ENCODE data around the gene PTRH1. TPM values are rescaled to one million over a fixed set of nuclear protein-coding genes. Genes with fewer than 3 reads are reported as not detected.

PTRH1 gene
- total RNA-seq, 1 experiment from 2014 or later = 16.9 TPM

GRCh38 chr9:127754099-127755060, 38.9 kb upstream of the PTRH1 start:
- H3K4me1 Mint-ChIP-seq = peaks cover 4% of the 10 kb centered on the region; the same call in 1 of the 2 replicates
- peaks cover 58% of the 10 kb centered on the region for H3K27me3 Mint-ChIP-seq (ENCODE audit: low read depth)
- H3K9me3 Mint-ChIP-seq = no peaks in the 10 kb centered on the region
- no peak overlapping the region for H3K27ac Mint-ChIP-seq
- H3K36me3 Mint-ChIP-seq = no peaks in the 10 kb centered on the region
- POLR2A ChIA-PET = interaction anchor here (0.5 to 1.1 kb wide), 4 partner anchors 12 to 185 kb away, joined by 3 to 4 read pairs (median 3); partner anchors contain the start of gene CDK9
- peak overlapping the region; percentile 68 for H3K4me3 Mint-ChIP-seq
- CTCF ChIA-PET = interaction anchor here (0.8 to 3.3 kb wide), 8 partner anchors 9 to 167 kb away, joined by 3 to 34 read pairs (median 10); partner anchors contain the start of genes ENG and TOR2A
- DNase-seq (ENCODE audit: low spot score) (peak; percentile 80), ATAC-seq (peak; percentile 84)
- TF ChIP-seq CDX4 (CRISPR knock-in tag; IDR thresholded peaks at IDR 0.05; ENCODE audit: borderline replicate concordance) = no peak
- no peak for TF ChIP-seq USF2 (CRISPR knock-in tag; IDR thresholded peaks at IDR 0.05)
- no peak for TF ChIP-seq HMGA2 (CRISPR knock-in tag; IDR thresholded peaks at IDR 0.05)
- TF ChIP-seq TCF7 (CRISPR knock-in tag; IDR thresholded peaks at IDR 0.05; ENCODE audit: low read depth) = no peak
- peak; percentile 66 for TF ChIP-seq FOXP1 (CRISPR knock-in tag; IDR thresholded peaks at IDR 0.05; ENCODE audit: borderline replicate concordance)
- no peak for TF ChIP-seq JUN (CRISPR knock-in tag; IDR thresholded peaks at IDR 0.05)
- TF ChIP-seq AFF4 (CRISPR knock-in tag; IDR thresholded peaks at IDR 0.05; ENCODE audit: borderline replicate concordance) = no peak
- TF ChIP-seq FOXP4 (CRISPR knock-in tag; IDR thresholded peaks at IDR 0.05) = no peak
- TF ChIP-seq FOXJ3 (CRISPR knock-in tag; IDR thresholded peaks at IDR 0.05; ENCODE audit: borderline replicate concordance) = no peak
- TF ChIP-seq AR (CRISPR knock-in tag; IDR thresholded peaks at IDR 0.05) = no peak
- no peak for TF ChIP-seq FOXK1 (CRISPR knock-in tag; IDR thresholded peaks at IDR 0.05)
- TF ChIP-seq ZNF121 (CRISPR knock-in tag; IDR thresholded peaks at IDR 0.05) = no peak
- no peak for TF ChIP-seq HMGXB4 (CRISPR knock-in tag; IDR thresholded peaks at IDR 0.05)
- peak; percentile 27; the same call in 1 of the 2 replicates for TF ChIP-seq MYBL2 (CRISPR knock-in tag; IDR thresholded peaks at IDR 0.05)
- no peak for TF ChIP-seq PREB (CRISPR knock-in tag; IDR thresholded peaks at IDR 0.05; ENCODE audit: borderline replicate concordance)
- no peak for TF ChIP-seq SOX15 (CRISPR knock-in tag; IDR thresholded peaks at IDR 0.05)
- TF ChIP-seq ZNF671 (CRISPR knock-in tag; IDR thresholded peaks at IDR 0.05) = no peak

Data from WTC11 (cell line).